ENCODE results near the gene POLL.

The POLL gene

DNA sequence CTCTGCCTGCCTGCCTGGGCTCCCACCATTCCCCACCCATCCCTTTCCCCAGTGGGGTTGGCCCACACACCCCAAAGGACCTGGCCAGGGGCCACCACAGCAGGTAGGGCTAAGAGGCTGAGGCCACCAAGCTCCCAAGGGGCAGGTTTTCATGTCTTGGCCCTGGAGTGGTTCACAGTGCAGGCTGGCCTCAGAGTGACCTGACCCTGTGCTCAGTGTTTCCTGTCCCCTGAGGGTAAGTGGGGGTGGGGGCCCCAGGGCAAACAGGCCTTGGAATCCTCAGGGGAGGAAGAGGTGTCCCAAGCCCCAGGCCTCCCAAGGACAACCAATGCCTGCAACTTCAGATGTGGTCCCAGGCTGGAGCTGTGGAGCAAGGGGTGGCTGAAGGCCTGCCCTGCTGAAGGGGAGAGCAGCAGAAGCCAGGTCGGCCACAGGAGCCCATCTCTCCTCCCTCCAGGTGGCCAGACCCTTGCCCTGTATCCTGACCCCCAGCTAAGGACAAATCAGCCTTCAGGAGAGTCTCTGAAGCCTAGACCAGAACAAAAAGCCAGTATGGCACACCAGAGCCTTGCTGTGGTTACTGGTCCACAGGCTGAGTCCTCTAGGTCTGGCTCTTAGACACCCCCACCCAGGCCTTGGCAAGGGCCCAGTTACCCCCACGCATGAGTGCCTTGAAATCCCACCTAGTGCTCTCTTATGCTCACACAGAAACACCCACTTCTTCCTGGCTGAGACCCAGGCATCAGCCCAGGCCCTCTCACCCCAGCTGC is 27.6 kb downstream of the POLL start:
- no peak for FAIRE-seq

DNA sequence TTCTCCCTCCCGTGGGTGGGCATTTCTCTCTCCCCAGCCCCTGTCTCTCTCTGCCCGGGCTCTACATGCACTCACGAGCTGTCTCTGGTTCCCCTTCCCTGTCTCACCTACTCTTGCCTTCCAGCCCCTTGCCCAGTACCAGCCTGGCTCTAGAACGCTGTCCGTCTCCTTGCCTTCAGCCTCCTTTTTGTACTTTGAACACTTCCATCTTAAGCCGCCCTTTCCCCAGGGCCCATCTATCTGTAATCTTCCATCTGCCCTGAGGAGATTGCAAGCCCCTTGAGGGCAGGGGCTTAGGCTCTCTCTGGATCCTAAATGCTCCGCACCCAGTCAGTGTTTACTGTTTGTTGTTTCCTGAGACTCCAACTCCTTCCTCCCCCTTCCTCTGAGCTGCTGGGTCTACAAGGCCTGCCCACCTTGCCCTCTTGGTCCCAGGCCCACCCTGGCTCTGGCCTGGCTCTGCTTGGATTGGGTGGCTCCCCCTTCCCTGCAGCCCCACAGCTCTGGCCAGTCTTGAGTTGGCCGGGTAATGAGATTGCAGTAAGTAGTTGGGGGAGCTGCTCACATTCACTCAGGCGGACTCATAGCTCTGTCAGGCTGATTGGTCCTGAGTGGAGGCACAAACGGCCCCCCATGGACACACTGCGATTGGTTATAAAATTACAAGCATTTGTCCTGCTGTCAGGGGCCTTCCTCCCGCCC is 28.3 kb downstream of the POLL start:
- no peak for FAIRE-seq

DNA sequence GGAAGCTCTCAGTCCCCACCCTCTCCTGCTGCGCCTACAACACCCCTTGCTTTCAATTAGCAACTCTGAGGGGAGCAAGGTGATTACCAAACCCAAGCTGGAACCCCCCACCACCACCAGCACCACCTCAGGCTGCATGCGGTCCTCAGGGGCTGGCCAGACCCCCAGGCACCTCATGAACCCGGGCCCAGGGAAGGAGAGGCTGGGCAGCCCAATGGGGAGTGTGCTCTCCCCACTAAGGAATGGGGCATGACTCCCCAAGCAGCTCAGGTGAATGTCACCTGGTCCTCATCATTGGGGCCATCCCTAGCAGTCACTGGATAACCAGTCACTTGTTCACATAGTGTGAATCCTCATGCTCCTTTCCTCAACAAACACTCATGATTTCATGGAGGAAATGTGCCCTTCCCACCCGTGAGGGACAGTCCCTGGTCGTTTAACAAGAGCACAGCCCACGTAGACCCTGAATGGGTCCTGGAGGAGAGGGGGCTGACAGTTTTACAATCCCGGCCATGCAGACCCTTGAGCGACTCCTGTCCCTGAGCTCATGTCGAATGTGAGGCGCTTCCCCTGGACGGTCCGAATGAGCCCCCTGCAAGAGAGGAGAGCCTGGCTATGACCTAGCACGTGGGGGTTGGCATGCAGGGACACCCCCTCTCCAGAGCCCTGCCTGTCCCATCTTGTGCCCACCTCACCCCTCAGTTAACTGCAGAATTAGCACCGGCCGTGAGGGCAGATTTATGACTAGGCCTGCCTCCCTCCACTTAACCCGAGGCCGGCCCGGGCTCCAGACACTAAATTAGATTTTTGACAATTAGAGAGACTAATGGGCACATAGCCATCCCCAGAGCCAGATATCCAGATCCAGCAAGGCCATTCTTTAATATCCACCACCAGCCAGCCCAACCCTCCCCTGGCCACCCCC is 29.1 kb downstream of the POLL start:
- no peak for FAIRE-seq

DNA sequence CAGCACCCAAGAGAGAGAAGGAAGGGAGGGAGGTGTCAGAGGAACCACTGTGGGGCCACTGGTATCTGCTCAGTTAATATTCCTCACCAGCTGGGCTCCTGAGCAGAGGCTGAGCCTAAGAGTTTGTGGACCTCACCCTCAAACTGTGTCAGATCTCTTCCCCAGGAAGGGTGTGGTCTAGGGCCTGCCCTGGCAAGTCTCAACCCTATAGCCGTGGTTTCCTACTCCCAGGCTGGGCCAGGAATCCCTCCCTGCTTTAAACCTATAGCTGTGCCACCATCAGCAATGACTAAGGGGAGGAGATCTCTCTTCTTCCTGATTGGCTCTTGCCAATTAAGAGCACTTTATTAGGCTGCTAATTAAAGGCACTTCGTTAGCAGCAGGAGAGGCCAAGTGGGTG is 29.9 kb downstream of the POLL start:
- no peak for FAIRE-seq

DNA sequence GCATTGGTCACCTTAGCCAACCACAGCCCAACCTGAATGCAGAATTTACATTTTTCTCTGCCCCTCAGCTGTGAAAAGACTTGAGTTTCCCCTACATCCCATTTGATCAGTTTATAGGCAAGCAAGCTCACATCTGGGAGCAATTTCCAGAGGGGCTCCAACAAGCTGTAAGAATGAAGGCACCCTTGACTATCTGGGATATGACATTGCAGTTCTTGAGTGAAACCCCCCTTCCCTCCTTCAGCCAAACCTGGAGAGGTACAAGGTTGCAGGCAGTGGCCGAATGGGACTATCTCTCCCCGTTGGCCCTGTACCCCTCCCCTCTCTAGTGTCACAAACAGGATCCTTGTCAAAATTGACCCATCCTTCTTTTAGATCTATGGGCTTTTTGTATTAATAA is 30.5 kb downstream of the POLL start:
- no peak for FAIRE-seq

DNA sequence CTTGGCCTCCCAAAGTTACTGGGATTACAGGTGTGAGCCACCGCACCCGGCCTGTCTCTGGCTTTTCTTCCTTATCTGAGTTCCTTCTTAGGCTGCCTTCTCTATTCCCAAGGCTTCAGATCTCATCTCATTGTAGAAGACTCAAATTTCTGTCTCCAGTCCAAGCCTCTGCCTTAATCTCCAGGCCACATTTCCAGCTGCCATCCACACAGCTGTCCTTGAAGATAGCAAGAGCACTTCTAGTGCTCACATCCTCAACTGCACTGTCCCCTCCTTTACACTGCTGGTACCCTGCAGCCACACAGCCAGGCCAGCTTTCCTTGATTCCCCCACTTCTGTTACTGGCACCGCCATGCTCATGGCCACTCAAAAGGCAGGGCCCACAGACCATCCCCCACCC is 35.6 kb downstream of the POLL start:
- FAIRE-seq = no peak

DNA sequence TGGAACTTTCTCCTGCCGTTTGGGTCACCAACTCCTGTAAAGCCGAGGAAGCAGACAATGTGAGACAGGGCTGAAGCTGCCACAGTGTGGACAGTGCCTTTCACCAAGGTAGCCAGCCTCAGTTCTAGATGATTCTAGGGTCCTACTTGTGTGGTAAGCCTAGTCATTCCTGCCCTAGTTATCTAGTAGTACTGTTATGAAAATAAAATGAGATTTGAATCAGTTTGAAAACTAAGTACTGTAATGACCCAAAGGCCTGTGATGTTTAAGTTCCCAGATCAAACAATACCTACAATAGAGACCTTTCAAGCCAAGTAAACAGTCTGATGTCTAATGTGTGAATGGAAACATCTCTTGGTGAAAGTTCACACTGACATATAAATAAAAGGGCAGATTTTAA is 37.1 kb downstream of the POLL start:
- no peak for FAIRE-seq

DNA sequence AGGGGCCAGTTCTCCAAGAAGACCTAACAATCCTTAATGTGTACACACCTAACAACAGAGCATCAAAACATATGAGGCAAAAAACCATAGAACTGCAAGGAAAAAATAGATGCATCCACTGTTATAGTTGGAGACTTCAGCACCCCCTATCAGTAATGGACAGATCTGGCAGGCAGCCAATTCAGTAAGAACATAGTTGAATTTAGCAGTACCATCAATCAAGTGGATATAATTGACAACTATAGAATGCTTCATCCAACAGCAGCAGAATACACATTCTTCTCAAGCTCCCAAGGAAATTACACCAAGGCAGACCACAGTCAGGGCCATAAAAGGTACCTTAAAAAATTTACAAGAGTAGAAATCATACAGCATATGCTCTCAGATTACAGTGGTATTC is 42.2 kb downstream of the POLL start:
- no peak for FAIRE-seq

DNA sequence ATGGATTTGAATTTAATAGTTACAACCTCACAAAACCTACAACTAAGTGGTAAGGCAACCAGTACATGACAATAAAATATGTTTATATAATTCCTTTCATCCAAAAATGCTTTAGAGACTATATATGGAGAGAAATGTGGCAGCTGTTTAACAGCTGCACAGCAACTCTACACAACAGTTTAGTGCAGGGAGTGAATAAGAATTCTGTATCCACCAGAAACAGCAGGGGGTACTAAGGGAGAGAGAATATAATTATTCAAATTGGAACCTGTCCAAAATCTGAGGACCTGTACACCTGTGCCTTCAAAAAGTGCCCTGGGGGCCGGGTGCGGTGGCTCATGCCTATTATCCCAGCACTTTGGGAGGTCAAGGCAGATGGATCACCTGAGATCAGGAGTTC is 49.6 kb downstream of the POLL start:
- FAIRE-seq = no peak

DNA sequence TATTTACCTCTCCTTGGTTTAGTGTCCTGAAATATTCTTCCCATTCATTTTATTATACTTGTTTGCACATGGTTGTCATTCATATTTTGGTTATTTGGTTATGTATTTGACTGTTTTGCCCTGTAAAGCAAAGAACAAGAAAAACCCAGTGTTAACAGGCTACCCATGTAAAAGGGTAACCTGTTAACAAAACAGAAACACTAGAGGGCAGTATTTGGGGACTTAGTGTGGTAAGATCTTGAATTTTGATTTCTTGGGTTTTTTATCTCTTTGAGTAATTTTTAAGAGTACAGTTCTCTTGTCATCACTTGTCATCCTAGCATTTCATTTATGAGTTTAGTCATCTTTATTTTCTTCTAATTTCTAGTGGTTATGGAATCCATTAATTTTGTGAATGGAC is 51.3 kb downstream of the POLL start:
- FAIRE-seq = peak; percentile 24

DNA sequence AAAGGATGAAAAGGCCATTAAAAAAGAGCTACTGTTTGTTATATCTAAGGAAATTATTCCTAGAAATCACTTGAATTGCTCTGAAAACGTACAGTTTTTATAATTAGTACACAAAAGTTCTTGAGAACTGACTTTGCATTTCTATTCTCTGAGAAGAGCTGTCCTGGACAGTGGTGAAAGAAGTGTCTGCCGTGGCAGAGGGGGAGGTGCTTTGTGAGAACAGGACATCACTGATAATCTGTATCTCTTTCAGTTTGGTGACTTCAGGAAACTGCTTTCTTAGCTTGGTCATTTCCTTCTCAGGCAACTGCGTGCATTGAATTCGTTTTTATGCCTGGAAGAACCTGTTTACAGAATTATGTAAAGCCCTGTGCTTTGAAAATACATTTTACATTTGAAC is 52.1 kb downstream of the POLL start:
- no peak for FAIRE-seq

DNA sequence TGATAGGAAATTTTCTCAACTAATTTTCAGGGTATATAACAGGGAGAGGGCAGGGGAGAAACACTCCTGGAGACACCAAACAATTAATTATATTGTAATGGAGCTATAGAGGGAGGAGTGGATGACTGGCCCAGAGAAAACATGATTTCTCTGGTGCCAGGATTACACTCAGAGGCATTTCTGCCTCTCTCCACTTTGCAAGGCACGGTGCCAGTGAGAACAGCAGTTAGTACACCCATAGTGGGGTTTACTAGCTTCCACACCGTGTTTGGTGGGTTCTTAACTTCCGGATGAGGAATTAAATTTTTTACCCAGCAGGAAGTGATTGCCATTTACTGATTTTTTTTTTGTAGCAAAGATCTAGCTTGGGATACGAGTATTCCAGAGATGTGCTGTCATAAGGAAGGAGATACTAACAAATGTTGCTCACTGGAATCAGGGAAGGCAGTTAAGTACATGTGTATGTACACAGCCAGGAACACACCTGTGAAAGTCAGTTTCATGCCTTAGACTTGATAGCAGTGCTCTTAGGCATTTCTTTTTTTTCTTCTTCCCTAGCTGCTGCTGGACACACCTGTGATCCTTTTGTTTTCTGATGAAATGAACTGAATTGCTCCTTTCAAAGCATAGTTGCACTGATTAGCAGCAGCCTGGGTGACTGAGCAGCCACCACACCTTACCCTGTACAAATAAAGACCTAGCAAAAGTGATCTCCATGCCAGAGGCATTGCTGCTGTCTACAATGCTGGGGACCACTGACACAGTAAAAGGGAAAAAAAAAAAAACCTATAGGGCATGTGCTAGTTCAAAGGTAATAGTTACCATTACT is 58.1 kb downstream of the POLL start:
- no peak for FAIRE-seq

DNA sequence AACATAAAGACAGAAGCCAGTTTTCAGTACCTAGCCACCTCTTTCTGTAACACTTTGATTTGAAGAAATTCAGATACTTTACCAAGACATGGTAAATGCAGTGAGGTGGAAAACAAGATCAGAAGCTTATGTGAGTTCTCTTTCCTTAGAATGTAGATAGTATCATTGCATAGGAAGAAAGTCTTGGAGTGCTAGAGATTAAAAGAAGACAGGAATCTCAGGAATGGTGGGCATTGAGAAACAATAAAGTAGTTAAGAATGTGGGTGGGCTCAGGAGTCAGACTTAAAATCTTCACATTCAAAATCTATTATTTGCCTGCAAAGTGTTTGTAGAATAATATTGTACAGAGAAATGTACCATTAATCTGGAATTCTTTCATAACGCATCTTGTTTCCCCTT is 58.9 kb downstream of the POLL start:
- FAIRE-seq = no peak
